Testis (tissue), 3 donors: ENCODE data around the gene CACNB1. TPM values are rescaled to one million over a fixed set of nuclear protein-coding genes. Genes with fewer than 3 reads are reported as not detected.
"Not testable (repeated sequence)": the region's sequence is repeated elsewhere in the genome, so short reads cannot be mapped to it uniquely, and the experiment has no call there.

Experiments used
- DNase-seq: peaks from one replicate; pipeline ENCODE4 v3.0.0-alpha.2; 2019
- H3K27ac ChIP-seq, 2 donors: fragments of 200-600 bp; sonication (generic); one replicate each; pipeline ENCODE4 v1.5.1; 2019
- H3K27me3 ChIP-seq: fragments of 200-600 bp; sonication (generic); one replicate; pipeline ENCODE4 v1.5.1; 2019
- H3K36me3 ChIP-seq: fragments of 200-600 bp; sonication (generic); one replicate; pipeline ENCODE4 v1.5.1; 2017; ENCODE audit warnings: low read depth; ENCODE audit errors: missing control alignments
- H3K4me1 ChIP-seq: fragments of 200-600 bp; sonication (generic); one replicate; pipeline ENCODE4 v1.5.1; 2019
- H3K4me3 ChIP-seq, 2 donors: fragments of 200-600 bp; sonication (generic); one replicate each; pipeline ENCODE4 v1.5.1; 2017 to 2019
- H3K9me3 ChIP-seq: fragments of 200-600 bp; sonication (generic); one replicate; pipeline ENCODE4 v1.5.1; 2017
- POLR2A ChIP-seq: fragments of 450-650 bp; IDR thresholded peaks from one replicate; pipeline ENCODE4 v1.6.1; 2017; ENCODE audit warnings: antibody characterized with exemption, mild to moderate bottlenecking, moderate library complexity
- WGBS, 2 donors: methylation state at CpG; one replicate each; pipeline ENCODE4 v1.1.5; 2018; 5-methylcytosine and 5-hydroxymethylcytosine counted together
- intact Hi-C: fragments of 100-400 bp; cut with DNase I; formaldehyde crosslinking; loops from one replicate; pipeline ENCODE4 v1.15.1; 2023; ENCODE audit warnings: low total_unique reads
- polyA plus RNA-seq: library from polyadenylated mRNA; stranded (reverse); fragments of 350-450 nt; fragmentation: Illumina TruSeq; extraction: RNeasy Lipid Tissue Mini Kit (QIAGEN cat#74804); gene quantifications from one replicate; pipeline ENCODE4 v1.2.3, GENCODE V29; 2014; ENCODE audit warnings: low read depth, low replicate concordance; ENCODE audit not compliant: insufficient read depth
- total RNA-seq, 2 donors: library from RNA; depleted of rRNA; stranded (reverse); fragments of >200 nt; gene quantifications; one replicate each; pipeline ENCODE4 v1.2.3, GENCODE V29; 2016
- TF ChIP-seq, protein P1 (sequence below), 3 experiments: fragments of 450-650 bp in 2 of 3; fragments of 200-600 bp in 1 of 3; sonication (generic) in 1 of 3; IDR thresholded peaks; one replicate each; pipeline ENCODE4 v1.5.1; 2016 to 2019; ENCODE audit warnings: antibody characterized with exemption in 3 of 3, mild to moderate bottlenecking in 2 of 3, moderate library complexity in 1 of 3

The CACNB1 gene
- total and polyA plus RNA-seq, 3 donors from 2014 or later: 11.3 to 19.8 (median 18.1) TPM

DNA sequence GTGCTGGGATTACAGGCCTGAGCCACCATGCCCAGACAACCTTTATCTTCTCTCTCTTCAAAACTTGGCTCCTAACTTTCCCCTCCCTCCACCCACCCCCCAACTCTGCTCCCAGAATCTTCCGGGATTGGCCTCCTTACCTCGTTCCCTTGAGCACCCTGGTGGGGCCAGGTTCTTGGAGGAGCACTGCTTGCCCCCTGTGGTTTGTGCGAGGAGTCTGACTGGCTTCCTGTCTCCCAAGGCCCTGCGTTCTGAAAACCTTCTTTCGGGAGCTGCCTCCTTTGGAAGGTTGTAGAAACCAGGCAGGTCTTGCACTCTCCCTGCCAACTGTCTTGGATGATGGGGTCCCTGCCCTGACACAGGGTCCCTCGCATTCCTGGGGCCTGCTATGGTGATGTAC lies 65.9 kb downstream of the CACNB1 start:
- Histone ChIP-seq H3K27me3 (no peaks in the 10 kb centered on the region), H3K27ac (no peak overlapping the region), H3K4me1 (no peaks in the 10 kb centered on the region), H3K4me3 (no peak overlapping the region), H3K36me3 (no peaks in the 10 kb centered on the region), H3K9me3 (no peaks in the 10 kb centered on the region)
- no peak for TF ChIP-seq POLR2A
- TF ChIP-seq, protein P1, sequence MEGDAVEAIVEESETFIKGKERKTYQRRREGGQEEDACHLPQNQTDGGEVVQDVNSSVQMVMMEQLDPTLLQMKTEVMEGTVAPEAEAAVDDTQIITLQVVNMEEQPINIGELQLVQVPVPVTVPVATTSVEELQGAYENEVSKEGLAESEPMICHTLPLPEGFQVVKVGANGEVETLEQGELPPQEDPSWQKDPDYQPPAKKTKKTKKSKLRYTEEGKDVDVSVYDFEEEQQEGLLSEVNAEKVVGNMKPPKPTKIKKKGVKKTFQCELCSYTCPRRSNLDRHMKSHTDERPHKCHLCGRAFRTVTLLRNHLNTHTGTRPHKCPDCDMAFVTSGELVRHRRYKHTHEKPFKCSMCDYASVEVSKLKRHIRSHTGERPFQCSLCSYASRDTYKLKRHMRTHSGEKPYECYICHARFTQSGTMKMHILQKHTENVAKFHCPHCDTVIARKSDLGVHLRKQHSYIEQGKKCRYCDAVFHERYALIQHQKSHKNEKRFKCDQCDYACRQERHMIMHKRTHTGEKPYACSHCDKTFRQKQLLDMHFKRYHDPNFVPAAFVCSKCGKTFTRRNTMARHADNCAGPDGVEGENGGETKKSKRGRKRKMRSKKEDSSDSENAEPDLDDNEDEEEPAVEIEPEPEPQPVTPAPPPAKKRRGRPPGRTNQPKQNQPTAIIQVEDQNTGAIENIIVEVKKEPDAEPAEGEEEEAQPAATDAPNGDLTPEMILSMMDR (IDR thresholded peaks at IDR 0.05): no peak
- DNase-seq: no peak
- intact Hi-C loops: no loop called here
- WGBS, 2 donors: 71 to 89% methylated on average over 5 to 6 of the region's 6 CpGs

DNA sequence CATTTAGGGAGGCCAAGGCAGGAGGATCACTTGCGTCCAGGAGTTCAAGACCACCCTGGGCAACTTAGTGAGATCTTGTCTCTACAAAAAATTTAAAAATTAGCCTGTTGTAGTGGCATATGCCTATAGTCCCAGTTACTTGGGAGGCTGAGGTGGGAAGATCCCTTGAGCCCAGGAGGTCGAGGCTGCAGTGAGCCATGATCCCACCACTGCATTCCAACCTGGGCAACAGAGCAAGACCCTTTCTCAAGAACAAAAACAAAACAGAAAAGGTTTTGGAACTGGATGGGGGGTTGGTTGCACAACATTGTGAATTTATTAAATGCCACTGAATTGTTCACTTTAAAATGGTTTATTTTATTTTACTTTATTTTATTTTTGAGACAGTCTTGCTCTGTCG lies 67.3 kb downstream of the CACNB1 start:
- no peaks in the 10 kb centered on the region for H3K9me3 ChIP-seq
- DNase-seq: no peak
- TF ChIP-seq, protein P1 (IDR thresholded peaks at IDR 0.05): no peak
- no peaks in the 10 kb centered on the region for H3K36me3 ChIP-seq
- intact Hi-C loops: no loop called here
- H3K4me3 ChIP-seq: no peak overlapping the region
- no peak overlapping the region for H3K27ac ChIP-seq
- WGBS, 2 donors: 92 to 94% methylated on average over 3 of the region's 3 CpGs
- H3K27me3 ChIP-seq: no peaks in the 10 kb centered on the region
- no peaks in the 10 kb centered on the region for H3K4me1 ChIP-seq

DNA sequence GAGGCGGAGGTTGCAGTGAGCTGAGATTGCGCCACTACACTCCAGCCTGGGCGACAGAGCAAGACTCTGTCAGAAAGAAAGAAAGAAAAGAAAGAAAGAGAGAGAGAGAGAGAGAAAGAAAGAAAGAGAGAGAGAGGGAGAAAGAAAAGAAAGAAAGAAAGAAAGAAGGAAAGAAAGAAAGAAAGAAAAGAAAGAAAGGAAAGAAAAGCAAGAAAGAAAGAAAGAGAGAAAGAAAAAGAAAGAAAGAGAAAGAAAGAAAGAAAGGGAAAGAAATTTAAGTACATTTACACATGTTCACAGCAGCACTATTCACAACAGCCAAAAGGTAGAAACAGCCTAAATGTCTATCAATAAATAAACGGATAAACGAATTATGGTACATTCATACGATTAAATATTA lies 67.9 kb downstream of the CACNB1 start:
- H3K4me3 ChIP-seq, H3K27me3 ChIP-seq, H3K27ac ChIP-seq, DNase-seq, intact Hi-C loops, H3K9me3 ChIP-seq, H3K4me1 ChIP-seq, H3K36me3 ChIP-seq: not testable (repeated sequence)
- WGBS, 2 donors: 75 to 78% methylated on average over 6 of the region's 6 CpGs

DNA sequence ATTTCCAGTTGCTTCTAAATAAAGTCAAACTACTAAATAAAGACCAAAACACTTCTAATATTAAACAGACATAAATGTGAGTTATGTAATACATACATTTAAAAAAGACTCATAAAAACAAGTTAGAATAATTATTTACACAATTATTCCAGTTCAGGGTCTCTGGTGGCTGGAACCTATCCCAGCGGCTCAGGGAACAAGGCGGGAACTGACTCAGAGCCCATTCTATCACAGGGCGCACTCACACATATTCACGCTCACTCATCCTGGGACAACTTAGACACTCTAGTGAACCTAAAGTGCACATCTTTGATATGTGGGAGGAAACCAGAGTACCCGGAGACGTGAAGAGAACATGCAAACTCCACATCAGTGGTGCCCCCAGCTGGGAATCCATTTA lies 71.0 kb downstream of the CACNB1 start:
- TF ChIP-seq, protein P1 (IDR thresholded peaks at IDR 0.05): no peak
- TF ChIP-seq POLR2A: no peak
- no peak overlapping the region for H3K27ac ChIP-seq
- H3K36me3 ChIP-seq: no peaks in the 10 kb centered on the region
- intact Hi-C loops: no loop called here
- DNase-seq: no peak
- H3K4me1 ChIP-seq: no peaks in the 10 kb centered on the region
- H3K4me3 ChIP-seq: no peak overlapping the region
- H3K27me3 ChIP-seq: no peaks in the 10 kb centered on the region
- no peaks in the 10 kb centered on the region for H3K9me3 ChIP-seq
- WGBS, 2 donors: 59 to 68% methylated on average over 6 of the region's 6 CpGs

DNA sequence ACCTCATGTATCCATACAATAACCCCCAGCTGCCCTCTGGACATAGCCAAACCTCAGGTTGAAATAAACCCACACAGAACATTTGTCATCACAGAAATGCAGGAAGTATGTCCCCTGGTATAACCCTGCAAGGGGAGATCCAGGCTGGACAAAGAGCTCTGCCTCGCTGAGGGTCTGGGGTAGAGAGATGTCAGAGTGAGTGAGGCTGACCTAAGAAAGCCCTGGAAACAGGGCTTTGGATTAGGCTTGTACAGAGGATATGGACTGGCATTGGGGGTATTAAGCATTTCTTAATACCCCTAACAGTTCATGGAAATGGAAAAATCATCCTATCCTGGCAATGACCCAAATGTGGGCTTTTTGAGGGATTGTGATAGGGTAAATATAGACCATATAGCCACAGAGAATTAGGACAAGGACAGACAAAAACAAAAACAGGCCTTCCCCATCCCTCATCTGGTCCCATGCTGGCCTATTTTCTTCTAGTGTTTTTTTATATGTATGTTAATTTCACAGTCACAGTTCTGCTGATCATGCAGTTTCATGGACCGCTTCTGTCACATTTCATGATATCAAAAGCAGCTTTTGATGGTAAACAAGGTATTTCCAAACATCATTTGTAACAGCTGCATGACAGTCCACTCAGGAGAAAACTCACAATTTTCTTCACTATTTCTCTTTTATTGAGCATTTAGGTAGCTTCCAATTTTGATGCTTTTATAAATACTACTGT lies 72.2 kb downstream of the CACNB1 start:
- no peaks in the 10 kb centered on the region for H3K9me3 ChIP-seq
- intact Hi-C loops: no loop called here
- 94 to 96% methylated on average over 2 of the region's 2 CpGs for WGBS, 2 donors

More for the DNA sequence above, 72.2 kb downstream of the CACNB1 start:
- H3K27ac ChIP-seq: no peak overlapping the region
- H3K4me3 ChIP-seq: no peak overlapping the region
- no peaks in the 10 kb centered on the region for H3K27me3 ChIP-seq
- TF ChIP-seq, protein P1 (IDR thresholded peaks at IDR 0.05): no peak
- no peak for TF ChIP-seq POLR2A
- H3K4me1 ChIP-seq: no peaks in the 10 kb centered on the region
- no peak for DNase-seq
- no peaks in the 10 kb centered on the region for H3K36me3 ChIP-seq
